Measurements from ENCODE around the gene PHYHIPL.

DNA sequence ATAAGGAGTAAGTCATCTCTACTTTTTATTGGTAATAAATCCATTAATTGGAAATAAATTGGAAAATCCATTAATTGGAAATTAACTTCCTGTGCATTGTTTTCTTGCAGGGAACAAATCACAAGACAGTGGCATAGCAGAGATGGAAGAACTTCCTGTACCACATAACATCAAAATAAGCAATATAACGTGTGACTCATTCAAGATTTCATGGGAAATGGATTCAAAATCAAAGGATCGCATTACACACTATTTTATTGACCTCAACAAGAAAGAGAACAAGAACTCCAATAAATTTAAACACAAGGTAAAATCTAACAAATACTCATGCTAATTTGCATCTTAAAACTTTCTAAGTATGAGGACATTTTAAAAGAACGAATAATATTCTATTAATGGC is 57.8 kb downstream of the PHYHIPL start:
- TF ChIP-seq, protein P1, sequence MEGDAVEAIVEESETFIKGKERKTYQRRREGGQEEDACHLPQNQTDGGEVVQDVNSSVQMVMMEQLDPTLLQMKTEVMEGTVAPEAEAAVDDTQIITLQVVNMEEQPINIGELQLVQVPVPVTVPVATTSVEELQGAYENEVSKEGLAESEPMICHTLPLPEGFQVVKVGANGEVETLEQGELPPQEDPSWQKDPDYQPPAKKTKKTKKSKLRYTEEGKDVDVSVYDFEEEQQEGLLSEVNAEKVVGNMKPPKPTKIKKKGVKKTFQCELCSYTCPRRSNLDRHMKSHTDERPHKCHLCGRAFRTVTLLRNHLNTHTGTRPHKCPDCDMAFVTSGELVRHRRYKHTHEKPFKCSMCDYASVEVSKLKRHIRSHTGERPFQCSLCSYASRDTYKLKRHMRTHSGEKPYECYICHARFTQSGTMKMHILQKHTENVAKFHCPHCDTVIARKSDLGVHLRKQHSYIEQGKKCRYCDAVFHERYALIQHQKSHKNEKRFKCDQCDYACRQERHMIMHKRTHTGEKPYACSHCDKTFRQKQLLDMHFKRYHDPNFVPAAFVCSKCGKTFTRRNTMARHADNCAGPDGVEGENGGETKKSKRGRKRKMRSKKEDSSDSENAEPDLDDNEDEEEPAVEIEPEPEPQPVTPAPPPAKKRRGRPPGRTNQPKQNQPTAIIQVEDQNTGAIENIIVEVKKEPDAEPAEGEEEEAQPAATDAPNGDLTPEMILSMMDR (IDR thresholded peaks at IDR 0.05) = no peak
- TF ChIP-seq POLR2A (IDR thresholded peaks at IDR 0.05) = no peak
